T47D (cell line): ENCODE results near the gene ANKDD1A.
A peak's percentile ranks its signal among the peaks of the same experiment; 100 is the strongest.

ENCODE experiments used
- DNase-seq, 2 experiments: peaks; one replicate each; pipeline versions ENCODE4 v3.0.0 to v3.0.0-alpha.2; 2011 to 2012; ENCODE audit warnings: low read depth in 1 of 2, low spot score in 1 of 2
- JUND ChIP-seq: IDR thresholded peaks from 2 replicates; pipeline ENCODE4 v1.6.1; 2012; ENCODE audit warnings: low read depth
- in situ Hi-C: cut with HindIII; loops from 2 replicates; pipeline ENCODE4 v1.10.0; 2016; ENCODE audit warnings: low sequenced_read_pairs, low pct_unique_long_range_greater_than_20kb

The ANKDD1A gene

DNA sequence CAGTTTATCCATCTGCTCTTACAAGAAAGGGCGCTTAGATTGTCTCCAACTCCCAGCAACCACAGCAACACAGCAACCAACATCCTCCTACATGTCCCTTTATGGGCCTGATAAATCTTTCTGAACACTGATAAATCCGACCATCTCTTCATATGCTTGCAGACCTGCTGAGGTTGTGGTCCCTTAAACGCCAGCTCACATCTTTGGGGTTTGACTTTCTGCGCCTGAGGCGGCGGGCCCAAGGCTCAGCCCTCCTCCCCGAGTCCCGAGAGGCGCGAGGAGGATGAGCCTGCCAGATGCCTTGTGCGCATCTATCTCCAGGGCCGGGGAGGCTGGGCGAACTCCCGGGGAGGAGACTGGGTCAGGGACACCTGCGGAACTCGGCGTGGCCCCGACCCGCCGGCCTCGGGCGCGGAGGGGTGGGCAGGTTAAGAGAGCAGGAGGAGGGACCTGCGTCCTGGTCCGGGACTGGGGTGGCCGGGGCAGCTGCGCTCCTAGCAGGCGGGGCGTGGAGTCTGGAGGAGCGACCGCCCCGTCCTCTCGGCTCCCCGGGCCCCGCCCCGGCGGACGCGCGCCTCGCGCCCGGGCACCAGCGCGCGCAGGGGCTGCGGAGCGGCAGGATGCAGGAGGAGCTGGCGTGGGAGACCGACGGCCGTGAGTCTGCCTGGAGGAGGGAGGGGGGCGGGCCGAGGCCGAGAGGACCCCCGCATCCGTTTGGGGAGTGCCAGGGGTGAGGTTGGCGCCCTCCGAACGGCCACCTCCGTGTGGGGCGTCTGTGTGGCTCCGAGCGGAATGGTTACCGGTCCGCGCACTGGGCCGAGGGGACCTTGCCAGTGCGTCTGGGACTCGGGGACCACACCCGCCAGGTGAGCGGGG, at the start of gene ANKDD1A:
ANKDD1A (plus strand) TSS at position 592 of the 876 bp plus-strand sequence; CDS start at position 621, 29 bp downstream.
- DNase-seq: peak; percentile 49 to 70
- in situ Hi-C loops: no loop called here
- TF ChIP-seq JUND: no peak

DNA sequence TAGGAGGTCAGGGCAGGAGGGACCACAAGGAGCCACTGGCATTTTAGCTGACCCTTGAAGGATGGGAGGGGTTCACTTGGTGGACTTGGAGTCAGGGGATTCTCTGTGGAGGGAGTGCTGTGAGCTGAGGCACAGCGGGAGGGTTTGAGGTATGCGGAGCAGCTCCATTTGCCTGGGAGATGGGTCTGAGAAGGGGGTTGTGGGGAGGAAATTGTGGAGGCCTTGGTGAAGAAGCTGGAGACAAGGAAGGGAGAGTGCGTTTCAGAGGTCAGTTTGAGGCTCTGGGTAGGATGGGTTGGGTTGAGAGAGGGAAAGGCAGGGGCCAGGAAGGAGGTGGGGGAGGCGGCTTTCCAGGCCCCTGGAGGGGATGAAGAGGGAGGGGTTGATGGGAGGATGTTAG, 49.7 kb upstream of the ANKDD1A start:
- DNase-seq: no peak
- TF ChIP-seq JUND: no peak
- in situ Hi-C loops: no loop called here

DNA sequence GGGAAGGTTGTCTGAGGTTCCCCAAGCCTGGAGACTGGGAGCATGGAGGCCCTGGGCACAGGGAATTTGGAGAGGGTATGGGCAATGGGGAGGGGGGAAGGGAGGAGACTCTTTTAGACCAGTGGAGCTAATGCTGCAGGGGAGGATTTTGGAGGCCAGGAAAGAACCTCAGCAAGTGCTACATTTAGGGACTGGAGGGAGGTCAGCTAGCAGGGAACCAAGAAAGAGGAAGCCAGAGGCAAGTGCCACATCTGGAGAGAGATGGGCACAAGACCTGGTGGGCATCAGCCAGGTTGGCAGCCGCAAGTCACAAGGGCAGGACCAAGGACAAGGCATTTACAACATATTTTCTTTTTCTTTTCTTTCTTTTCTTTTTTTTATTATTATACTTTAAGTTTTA, 49.3 kb upstream of the ANKDD1A start:
- in situ Hi-C loops: no loop called here
- DNase-seq: no peak
- no peak for TF ChIP-seq JUND

DNA sequence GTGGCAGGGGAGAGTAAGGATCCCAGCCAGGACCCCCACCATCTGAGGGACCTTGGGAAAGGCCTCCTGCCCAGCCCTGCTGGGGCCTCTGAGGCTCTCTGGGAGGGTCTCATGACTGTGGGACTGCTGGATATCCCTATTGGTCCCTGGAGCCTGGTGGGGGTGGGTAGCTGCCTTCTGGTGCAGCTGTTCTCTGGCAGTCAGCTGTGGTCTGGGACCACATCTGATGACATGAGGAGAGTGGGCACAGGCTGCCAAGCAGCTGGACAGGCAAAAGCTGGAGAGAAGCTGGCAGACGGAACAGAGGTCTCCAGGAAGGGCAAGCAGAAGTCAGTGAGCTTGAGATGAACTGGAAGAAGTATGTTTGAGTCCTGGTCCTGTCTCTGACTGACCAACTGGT, 47.6 kb upstream of the ANKDD1A start:
- in situ Hi-C loops: no loop called here
- no peak for DNase-seq
- TF ChIP-seq JUND: no peak

DNA sequence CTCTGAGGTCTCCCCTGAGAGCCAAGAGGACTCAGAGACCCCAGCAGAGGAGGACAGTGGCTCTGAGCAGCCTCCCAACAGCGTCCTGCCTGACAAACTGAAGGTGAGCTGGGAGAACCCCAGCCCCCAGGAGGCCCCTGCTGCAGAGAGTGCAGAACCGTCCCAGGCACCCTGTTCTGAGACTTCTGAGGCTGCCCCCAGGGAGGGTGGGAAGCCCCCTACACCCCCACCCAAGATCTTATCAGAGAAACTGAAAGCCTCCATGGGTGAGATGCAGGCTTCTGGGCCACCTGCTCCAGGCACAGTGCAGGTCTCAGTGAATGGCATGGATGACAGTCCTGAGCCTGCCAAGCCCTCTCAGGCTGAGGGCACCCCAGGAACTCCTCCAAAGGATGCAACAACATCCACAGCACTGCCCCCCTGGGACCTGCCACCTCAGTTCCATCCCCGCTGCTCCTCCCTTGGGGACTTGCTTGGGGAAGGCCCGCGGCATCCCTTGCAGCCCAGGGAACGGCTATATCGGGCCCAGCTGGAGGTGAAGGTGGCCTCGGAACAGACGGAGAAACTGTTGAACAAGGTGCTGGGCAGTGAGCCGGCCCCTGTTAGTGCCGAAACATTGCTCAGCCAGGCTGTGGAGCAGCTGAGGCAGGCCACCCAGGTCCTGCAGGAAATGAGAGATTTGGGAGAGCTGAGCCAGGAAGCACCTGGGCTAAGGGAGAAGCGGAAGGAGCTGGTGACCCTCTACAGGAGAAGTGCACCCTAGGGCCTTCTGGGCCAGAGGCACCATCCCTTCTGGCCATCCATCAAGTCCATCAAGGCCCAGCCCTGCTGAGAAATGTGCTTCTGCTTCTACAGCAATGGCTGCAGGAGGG, 46.3 kb upstream of the ANKDD1A start:
- in situ Hi-C loops: no loop called here

DNA sequence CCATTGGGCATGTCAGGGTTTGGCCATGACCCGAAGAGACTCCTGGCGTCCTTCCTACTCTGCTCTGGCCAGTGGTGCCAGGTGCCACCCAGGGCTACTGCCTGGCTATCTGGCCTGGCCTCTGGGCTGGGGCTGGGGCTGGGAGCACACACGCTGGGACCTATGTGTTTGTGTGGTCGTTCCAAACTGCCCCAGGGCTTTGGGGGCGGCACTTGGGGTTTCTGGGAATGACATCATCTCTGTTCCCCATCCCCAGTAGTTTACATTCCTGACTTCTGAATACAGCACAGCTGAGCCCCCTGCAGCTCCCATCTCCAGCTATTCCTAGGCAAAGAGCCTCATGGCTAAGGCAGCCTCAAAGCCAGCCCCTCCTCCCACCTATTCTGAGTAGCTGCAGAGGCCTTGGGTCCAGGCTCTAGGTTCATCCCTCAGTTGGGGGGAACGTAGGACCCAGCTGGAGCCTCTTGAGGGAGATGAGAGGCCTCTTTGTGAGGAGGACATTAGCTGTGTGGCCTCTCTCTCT, 45.6 kb upstream of the ANKDD1A start:
- in situ Hi-C loops: no loop called here
- no peak for DNase-seq
- TF ChIP-seq JUND: no peak

More for the DNA sequence above, 46.3 kb upstream of the ANKDD1A start:
- DNase-seq: no peak
- TF ChIP-seq JUND: no peak

DNA sequence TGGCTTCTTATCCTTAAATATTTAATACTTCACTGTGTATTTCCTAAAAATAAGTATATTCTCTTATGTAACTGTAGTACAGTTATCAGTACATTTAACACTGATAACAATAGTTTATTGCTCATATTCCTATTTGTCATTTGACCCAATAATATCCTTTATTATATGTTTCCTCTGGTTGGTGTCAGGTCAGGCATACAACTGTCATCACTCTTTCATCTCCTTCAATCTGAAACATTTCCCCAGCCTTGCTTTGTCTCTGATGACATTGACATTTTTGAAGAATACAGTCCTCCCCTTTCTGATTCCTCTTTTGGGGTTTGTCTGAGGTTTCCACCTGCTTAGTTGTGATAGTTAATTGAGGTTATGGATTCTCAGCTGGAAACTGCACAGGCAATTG, 42.2 kb upstream of the ANKDD1A start:
- in situ Hi-C loops: no loop called here
- DNase-seq: no peak
- TF ChIP-seq JUND: no peak

DNA sequence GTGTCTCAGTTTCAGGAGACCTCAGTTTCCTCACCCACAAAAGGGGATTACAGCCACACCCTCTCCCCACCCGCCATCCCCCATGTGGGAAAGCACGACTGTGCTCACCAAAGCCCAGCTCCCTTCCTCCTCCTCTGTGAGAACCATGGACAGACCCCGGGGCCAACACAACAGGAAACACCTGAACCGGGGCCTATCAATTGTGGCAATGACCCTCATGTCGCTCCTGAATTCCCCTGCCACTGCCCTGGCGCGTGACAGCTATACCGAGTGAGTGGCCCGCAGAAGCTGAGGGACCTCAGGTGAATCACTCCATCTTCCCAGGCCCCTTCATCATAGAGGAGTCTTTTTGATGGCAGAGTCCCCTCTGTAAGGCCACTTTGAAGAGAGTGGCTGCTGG, 41.3 kb upstream of the ANKDD1A start:
- DNase-seq: no peak
- TF ChIP-seq JUND: no peak
- in situ Hi-C loops: no loop called here

DNA sequence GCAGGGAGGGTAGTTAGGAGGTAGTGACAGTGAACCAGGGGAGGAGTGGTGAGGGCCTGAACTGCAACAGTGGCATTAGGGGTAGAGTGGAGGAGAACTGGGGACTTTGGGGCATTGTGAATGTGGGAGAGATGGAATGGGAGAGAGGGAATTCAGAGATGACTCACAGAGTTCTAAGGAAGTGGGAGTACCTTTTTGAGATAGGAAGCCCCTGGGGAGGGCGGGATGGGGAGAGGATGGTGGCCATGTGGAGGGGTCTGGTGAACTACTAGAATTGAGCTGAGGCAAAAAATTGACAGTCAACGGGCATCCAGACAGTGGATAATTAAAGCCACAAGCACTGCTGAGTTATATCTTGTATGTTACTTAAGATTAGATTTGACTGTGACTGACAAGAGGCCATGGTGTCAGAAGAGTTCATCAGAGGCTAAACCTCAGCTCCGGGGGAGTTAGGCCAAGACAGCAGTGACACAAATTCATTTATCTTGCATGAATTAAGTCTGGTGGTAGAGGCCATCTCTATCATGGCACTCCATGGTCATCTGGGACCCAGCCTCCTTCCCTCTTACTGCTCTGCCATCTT, 36.0 kb upstream of the ANKDD1A start:
- no peak for TF ChIP-seq JUND
- no peak for DNase-seq
- in situ Hi-C loops: no loop called here

DNA sequence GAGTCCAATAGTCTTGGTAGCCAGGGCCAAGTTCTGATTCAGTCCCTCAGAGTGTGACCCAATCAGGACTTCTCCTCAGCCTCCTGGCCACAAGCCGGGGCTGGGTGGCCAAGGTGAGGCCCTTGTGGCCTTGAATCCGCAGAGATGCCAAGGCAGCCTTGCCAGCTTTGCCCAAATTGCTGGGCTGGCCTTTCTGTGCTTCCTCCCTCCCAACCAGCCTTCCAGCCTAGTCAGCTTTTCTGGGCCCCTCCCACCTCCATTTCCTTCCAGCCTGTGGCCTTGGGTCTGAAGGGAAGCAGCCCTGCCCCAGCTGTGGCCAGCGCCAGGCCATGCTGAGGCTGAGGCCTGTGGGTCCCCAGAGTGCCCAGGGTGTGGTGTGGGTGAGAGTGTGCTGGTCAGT, 34.3 kb upstream of the ANKDD1A start:
- TF ChIP-seq JUND: no peak
- peak in 1 of 2 experiments; percentile 37 for DNase-seq
- in situ Hi-C loops: no loop called here

DNA sequence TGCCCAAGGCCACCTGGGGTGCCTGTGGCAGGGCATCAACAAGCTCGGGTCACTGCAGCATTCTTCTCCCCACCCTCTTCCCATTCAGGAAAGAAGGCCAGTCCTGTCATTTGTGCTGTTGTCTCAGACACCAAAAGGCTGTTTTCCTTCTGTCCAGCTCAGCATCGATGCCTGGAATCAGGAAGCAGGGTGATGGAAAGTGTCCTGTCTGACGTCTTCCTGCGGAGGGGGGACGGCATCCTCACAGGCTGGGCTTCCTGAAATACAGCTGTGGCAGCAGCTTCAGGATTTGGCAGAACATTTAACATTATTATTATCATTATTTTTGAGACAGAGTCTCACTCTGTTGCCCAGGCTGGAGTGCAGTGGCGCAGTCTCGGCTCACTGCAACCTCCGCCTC, 33.0 kb upstream of the ANKDD1A start:
- in situ Hi-C loops: no loop called here
- TF ChIP-seq JUND: no peak
- DNase-seq: no peak

DNA sequence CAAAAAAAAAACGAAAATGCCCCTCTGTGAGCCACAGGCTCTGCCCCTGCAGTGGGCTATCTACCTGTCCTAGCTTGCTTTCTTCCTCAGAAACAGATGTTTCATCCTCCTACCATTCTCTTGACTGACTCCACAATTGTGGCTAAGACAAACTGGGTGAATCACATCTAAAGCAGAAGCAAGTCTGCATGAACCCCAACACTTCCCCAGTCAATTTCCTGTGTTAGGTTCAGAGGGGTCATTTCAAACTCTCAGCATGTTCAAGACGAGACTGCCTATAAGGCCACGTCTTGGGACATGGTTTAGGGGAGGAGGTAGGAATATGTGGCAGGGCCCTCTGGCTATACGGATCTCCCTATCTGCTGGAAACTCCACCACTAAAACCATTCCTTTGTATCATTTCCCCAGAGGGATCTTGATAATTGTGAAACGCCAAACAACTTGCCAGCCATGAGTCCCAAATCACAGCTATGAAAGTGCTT, 28.6 kb upstream of the ANKDD1A start:
- in situ Hi-C loops: no loop called here
- DNase-seq: no peak
- TF ChIP-seq JUND: no peak

DNA sequence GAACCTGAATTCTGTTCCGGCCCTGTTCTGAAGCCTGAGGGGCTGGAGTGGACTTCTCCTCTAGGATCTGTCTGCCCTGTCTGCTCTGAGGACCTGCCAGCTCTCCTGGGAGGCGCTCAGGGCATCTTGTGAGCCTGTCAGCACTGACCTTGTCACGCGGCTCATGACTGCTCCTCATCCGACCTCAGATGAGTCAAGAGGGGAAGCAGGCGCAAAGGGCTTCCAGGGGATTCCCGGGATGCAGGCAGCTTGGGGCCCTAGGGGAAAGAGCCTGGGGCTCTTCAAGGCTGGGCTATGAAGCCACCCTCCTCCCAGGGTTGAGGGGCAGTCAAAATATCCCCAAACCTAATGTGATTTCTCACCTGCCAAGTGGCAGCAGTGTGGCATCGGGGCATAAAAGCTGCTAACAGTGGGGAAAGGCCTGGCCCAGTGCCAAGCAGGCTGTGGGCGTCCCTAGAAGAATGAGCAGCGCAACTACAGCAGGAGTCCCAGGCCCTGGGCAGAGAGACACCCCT, 27.6 kb upstream of the ANKDD1A start:
- no peak for TF ChIP-seq JUND
- DNase-seq: no peak
- in situ Hi-C loops: no loop called here
